AML-193 (cell line): ENCODE measurements around the gene TACO1.

Source experiments
- DNase-seq, 2 experiments: peaks; one replicate each; lab custom pipeline; 2025; lab: John Stamatoyannopoulos, UW

TACO1 gene

GRCh38 chr17:63598281-63598680 is 2.4 kb upstream of the TACO1 start:
- no peak for DNase-seq

DNA sequence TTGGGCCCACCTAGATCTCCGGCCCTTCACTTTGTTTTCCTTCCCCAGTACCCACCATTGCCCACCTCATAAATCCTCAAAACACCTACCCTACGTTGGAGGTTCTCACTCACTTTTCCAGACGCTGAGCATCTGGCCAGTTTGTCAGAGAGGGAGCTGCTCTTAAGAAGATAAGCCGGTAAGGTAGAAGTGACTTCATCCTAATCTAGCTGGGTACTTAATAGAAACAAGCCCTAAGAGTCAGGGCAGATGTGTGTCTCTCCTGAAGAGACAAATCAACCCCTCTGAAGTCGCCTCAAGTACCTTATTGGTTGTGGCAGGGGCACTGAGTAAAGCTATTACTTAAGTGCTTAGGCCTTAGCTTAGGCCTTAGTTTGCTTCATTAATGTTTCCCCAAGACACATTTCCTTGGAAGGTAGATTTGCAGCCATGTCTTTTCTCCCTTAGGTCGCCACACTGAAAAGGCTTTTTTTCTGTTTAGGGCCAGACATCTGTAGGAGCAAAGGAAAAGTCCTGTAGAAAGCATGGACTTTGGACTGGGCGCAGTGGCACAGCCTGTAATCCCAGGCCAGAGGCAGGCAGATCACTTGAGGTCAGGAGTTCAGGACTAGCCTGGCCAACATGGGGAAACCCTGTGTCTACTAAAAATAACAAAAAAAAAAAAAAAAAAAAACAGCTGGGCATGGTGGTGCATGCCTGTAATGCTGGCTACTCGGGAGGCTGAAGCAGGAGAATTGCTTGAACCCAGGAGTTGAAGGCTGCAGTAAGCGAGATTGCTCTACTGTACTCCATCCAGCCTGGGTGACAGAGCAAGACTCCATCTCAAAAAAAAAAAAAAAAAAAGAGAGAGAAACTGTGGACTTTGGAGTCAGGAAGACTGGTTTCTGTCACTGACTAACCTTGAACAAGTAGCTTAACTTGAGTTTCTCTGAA is 1.0 kb downstream of the TACO1 start:
- DNase-seq = no peak

DNA sequence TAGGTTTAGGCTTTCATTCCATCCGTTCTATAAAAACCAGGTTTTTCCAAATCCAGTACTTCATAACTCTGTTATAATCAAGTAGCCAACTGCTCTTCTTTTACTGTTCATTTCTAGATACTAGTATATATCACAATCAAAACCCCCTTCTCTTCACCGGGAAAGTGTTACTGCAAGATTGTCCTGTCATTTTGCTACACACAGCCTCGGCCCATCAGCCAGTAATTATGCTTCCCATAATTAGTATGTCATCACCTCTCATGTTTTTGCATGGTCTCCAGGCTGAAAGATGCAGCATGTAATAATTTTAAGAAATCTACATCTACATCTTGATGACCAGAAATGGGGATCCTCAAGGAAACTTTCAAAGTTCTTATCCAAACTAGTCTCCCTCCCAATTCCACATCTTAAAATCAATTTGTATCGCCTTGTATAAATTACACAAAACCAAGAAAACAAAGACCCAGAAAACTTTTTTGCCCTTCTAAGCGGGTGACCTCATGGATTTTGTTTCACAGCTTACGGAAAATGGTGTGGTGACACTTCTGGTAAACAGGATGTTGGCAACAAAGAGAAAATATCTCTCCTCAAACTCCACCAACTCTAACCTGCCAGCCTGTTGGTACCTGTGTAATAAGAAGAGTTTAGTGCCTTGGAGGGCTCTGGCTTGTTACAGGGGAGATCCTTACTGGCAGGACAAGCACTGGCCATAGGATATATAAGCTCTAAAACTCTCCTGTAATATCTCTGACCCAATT is 9.3 kb downstream of the TACO1 start:
- DNase-seq = no peak

DNA sequence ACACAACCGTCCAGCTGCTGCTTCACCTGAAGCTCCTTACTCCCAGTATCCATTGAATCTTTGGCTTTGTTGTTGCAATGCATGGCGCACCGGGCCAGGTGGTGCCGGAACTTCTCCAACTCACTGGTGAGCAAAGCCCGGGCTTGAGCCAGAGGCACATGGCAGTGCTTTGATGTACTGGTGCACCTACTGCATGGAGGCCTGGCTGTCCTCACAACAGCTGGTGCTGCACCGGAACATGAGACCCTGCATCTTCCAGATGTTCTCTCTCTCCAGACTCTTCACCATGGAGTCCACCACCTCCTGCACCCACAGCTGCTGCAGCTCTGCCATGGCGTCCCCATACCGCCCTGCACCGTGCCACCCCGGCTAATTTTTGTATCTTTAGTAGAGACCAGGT is 10.2 kb downstream of the TACO1 start:
- no peak for DNase-seq

DNA sequence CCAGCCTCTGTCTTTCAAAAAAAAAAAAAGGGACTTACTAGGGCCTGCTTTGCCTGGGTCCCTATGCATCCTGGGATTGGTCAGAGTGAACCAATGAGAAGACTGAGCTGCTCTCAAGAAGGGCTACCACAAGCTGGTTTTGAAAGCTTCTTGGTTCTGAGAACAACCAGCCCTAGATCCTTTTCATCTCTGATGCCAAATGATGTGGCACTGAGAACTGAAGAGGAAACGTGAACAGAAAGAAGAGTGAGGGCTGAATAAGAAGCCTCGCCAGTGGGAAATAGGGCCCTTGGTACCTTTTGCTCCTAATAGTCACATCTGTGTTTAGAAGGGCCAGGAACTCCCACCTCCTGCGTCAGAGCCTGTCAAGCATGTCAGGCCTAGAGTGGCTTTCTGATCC is 10.7 kb downstream of the TACO1 start:
- DNase-seq = no peak

DNA sequence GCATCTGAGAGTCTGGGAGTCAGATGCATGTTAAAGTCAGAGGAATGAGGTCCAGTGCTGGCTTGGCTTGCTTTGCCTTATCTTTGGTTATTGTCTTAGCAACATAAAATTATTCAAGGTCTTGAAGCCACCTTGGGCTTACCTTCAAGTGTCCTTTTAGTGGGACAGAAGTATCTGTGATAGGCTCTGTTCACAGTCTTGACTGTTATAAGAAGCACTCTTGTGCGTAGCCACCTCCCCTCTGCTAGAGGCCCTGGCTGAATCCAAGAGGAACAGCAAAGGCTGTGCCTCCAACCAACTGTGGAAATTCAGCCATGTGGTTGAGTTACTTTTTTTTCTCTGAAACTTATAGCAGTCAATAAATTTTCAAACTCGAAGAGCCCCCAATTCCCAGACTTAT is 13.0 kb downstream of the TACO1 start:
- DNase-seq = no peak

- DNase-seq = no peak
These were observed 20.6 kb downstream of the TACO1 start for GRCh38 chr17:63621229-63621683.

- peak; percentile 100 for DNase-seq
These were observed 21.2 kb downstream of the TACO1 start, which contains the start of gene MAP3K3 for GRCh38 chr17:63621684-63622573. MAP3K3 (plus strand) TSS chr17:63622417; CDS start chr17:63622760, 343 bp downstream.

- DNase-seq = peak; percentile 38 to 53
These were observed 22.1 kb downstream of the TACO1 start for GRCh38 chr17:63622574-63623390.

GRCh38 chr17:63623786-63624530 is 23.3 kb downstream of the TACO1 start:
- DNase-seq = peak in 1 of 2 experiments; percentile 19

DNA sequence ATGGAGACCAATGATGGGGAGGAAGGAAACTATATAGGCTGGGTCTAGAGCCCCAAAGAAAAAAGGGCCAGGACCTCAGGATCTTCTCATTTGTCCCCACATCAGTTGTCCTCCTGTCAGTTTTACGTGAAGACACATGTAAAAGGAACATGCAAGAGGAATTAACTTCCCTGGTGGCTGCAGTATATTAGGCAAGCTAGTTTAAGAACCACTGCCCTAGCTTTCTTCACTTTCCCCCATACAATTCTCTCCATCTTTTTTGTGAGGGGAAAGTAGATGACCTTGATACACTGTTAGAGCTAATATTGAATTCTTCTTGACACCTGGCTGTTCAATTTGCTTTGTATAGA is 23.8 kb downstream of the TACO1 start:
- DNase-seq = peak; percentile 45 to 47

DNA sequence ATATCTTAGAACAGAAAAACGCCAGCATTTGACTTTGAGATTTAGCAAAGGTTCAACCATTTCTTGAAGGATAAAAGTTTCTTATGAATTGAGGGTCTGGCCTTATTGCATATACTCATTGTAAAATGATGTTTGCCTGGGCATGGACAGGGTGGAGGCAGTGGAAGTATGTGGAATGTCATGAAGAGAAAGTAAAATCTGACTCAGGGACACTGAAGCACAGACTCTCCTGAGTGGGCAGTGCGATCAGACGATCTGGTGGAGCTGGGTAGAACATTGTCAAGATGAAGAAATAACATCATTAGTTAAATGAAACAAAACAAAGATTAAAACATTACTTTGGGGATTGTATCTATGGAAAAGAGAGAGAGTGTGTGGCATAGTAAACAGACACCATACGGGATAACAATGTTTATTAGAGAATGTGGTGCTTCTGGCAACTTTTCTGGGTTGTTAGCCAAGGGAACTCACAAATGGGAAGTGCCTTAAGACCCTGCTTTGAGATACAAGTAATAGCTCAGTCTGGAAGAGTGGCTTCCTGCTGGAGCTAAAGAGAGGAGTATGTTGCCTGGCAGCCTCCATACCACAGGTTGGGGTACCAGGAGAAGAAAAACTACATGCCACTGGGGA is 26.0 kb downstream of the TACO1 start:
- peak in 1 of 2 experiments; percentile 18 for DNase-seq

DNA sequence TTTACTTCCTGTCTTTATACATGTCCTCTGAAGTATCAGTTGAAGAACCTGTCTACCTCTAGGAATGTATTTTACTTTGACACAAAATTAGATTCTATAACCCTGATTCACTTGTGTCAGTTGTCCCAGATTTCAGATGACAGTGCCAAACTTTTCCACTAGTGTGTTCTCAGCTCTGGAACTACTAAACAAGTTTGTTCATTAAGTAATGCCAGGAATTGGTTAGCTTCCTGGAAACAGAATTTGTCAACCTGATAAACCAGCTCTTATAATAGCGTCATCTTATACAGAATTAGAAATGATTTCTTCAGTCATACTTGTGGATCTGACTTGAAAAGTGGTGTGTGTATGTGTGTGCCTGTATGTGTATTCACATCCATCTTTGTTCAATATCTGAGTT is 28.9 kb downstream of the TACO1 start:
- DNase-seq = no peak

DNA sequence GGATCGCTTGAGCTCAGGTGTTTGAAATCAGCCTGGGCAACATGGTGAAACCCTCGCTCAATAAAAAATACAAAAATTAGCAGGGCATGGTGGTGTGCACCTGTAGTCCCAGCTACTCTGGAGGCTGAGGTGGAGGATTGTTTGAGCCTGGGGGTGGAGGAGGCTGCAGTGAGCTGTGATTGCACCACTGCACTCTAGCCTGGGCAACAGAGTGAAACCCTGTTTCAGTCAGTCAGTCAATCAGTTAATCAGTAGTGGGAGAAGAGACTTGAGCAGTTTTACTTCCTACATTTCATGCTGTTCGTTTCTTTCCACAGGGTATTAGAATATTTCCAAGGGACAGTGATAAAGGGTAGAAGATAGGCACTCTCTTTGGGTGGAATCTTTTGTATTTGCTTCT is 30.4 kb downstream of the TACO1 start:
- no peak for DNase-seq

- DNase-seq = no peak
These were observed 30.9 kb downstream of the TACO1 start for GRCh38 chr17:63631626-63632025.

DNA sequence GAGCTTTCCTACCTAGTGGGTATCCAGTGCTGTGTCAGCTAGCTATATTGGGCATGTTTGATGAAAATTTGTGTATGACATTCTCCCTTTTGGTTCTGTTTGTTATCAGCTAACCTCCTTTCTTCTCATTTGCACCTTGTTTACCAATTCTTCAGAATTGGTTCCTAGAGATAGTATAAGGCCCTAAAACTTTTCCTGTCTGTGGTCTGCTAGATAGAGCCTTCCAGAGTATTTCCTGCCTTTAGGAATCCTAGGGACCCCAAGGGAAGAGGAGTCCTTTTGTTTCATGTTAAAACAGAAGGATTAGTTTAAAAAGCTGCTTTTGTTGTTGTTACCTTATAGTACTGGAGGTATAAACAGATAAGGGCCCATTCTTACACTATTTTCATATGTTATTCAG is 33.0 kb downstream of the TACO1 start:
- no peak for DNase-seq

DNA sequence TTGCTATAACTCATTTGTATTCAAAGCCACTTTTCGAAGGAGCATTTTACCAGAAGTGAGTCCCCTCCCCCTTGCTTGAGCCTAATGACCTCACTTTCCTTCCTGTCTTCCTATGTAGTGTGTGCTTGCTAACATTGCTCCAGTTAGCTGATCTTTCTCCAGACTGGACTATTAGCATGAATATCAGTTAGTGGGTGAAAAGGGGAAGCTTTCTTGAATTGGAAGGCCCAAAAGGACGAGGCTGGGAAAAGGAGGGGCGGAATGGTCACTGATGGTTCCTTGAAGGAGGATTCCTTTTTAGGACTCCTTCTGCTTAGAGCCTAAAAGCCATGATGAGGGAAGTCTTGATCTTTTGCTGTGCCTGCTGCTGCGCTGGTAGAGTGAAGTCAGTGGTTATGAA is 33.5 kb downstream of the TACO1 start:
- peak; percentile 79 to 86 for DNase-seq

DNA sequence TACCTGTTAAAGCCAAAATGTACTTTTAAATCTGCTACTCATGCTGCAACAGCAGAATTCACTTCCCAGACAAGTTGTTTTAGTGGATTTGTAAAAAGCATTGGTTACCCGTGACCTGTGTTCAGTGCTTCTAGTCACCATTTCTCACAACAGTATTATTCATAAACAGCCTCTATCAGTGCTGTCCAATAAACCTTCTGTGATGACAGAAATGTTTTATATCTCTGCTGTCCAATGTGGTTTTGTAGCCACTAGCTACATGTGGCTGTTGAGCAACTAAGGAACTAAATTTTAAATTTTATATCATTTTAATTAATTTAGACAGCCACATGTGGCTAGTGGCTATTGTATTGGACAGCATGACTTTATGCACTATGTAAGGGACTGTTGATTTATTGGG is 34.1 kb downstream of the TACO1 start:
- DNase-seq = no peak

- no peak for DNase-seq
These were observed 34.6 kb downstream of the TACO1 start for GRCh38 chr17:63635290-63635689.

DNA sequence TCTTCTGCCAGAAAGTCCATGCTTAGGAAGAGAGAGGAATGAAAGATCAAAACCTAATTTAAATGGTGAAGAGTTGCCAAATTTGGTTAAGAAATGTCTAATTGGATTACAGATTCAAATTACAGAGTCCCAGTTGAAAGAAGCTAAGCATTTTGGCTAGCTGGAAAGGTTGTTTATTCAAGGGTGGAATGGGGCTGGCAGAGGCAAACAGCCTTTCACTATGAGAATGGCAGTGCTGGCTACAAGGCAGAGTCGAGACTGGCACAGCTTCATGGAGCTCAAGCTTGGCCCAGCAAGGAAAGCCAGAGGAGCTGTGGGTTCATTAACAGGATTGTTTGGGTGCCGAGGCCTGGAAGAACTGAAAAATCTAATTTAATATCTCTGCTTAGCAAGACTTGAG is 35.1 kb downstream of the TACO1 start:
- DNase-seq = no peak
